HG03439 (cell line): ENCODE measurements around the gene NOTCH1.

Experiments used
- ATAC-seq: cut with Tn5 transposase; IDR thresholded peaks from one replicate; pipeline ENCODE4 v1.9.1; 2021; ENCODE audit warnings: mild to moderate bottlenecking, moderate library complexity; ENCODE audit not compliant: unreplicated experiment

NOTCH1 gene

DNA sequence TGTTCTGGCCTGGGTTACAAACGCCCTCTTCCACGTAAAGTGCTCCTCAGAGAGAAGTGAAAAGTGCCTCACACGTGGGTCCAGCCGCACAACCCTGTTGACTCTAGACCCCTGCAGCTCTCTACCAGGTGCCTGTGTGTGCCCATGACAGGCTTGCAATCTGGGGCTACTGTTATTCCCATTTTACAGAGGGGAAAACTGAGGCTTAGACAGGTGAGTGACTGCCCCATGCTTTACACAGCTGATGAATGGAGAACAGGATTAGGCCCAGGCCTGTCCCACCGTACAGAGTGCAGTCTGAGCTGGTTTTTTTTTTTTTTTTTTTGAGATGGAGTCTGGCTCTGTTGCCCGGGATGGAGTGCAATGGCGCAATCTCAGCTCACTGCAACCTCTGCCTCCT, 100.0 kb downstream of the NOTCH1 start:
- no peak for ATAC-seq
